ENCODE measurements around the gene ABCA10. TPM values are rescaled to one million over a fixed set of nuclear protein-coding genes. Genes with fewer than 3 reads are reported as not detected.
"Not testable (repeated sequence)": the region's sequence is repeated elsewhere in the genome, so short reads cannot be mapped to it uniquely, and the experiment has no call there.

Gene ABCA10
- total RNA-seq, 1 donor from 2014 or later, result 17.7 TPM

- Histone ChIP-seq H3K4me3 (ENCODE audit: low read length in 3 of 3) (no peak overlapping the region), H3K9me3 (ENCODE audit: control insufficient read depth in 3 of 3, low read length in 3 of 3) (no peaks in the 10 kb centered on the region), H3K36me3 (ENCODE audit: control insufficient read depth in 3 of 3, insufficient read depth in 3 of 3, low read length in 3 of 3) (no peaks in the 10 kb centered on the region), H3K27me3 (ENCODE audit: control insufficient read depth in 3 of 3, insufficient read depth in 3 of 3, low read length in 3 of 3) (no peaks in the 10 kb centered on the region), H3K27ac (ENCODE audit: low read depth, low read length) (no peak overlapping the region), H3K4me1 (ENCODE audit: control insufficient read depth in 3 of 3, insufficient read depth in 3 of 3, low read length in 3 of 3) (no peaks in the 10 kb centered on the region), H3K9ac (ENCODE audit: low read depth in 1 of 3, low read length in 3 of 3) (no peak overlapping the region)
These were observed 21.5 kb downstream of the ABCA10 start for GRCh38 chr17:69207151-69207550.

GRCh38 chr17:69198238-69198637 lies 30.4 kb downstream of the ABCA10 start:
- Histone ChIP-seq H3K27ac (ENCODE audit: low read depth, low read length) (no peak overlapping the region), H3K9me3 (ENCODE audit: control insufficient read depth in 3 of 3, low read length in 3 of 3) (no peaks in the 10 kb centered on the region), H3K36me3 (ENCODE audit: control insufficient read depth in 3 of 3, insufficient read depth in 3 of 3, low read length in 3 of 3) (no peaks in the 10 kb centered on the region), H3K9ac (ENCODE audit: low read depth in 1 of 3, low read length in 3 of 3) (no peak overlapping the region), H3K27me3 (ENCODE audit: control insufficient read depth in 3 of 3, insufficient read depth in 3 of 3, low read length in 3 of 3) (no peaks in the 10 kb centered on the region), H3K4me1 (ENCODE audit: control insufficient read depth in 3 of 3, insufficient read depth in 3 of 3, low read length in 3 of 3) (no peaks in the 10 kb centered on the region), H3K4me3 (ENCODE audit: low read length in 3 of 3) (no peak overlapping the region)

- not testable (repeated sequence) for H3K4me3 ChIP-seq (ENCODE audit: low read length in 3 of 3); H3K27me3 ChIP-seq (ENCODE audit: control insufficient read depth in 3 of 3, insufficient read depth in 3 of 3, low read length in 3 of 3); H3K36me3 ChIP-seq (ENCODE audit: control insufficient read depth in 3 of 3, insufficient read depth in 3 of 3, low read length in 3 of 3); H3K4me1 ChIP-seq (ENCODE audit: control insufficient read depth in 3 of 3, insufficient read depth in 3 of 3, low read length in 3 of 3); H3K9ac ChIP-seq (ENCODE audit: low read depth in 1 of 3, low read length in 3 of 3); H3K9me3 ChIP-seq (ENCODE audit: control insufficient read depth in 3 of 3, low read length in 3 of 3); H3K27ac ChIP-seq (ENCODE audit: low read depth, low read length)
These were observed 32.4 kb downstream of the ABCA10 start for GRCh38 chr17:69196105-69196653.

GRCh38 chr17:69192754-69193153 lies 35.9 kb downstream of the ABCA10 start:
- Histone ChIP-seq H3K4me3 (ENCODE audit: low read length in 3 of 3) (no peak overlapping the region), H3K36me3 (ENCODE audit: control insufficient read depth in 3 of 3, insufficient read depth in 3 of 3, low read length in 3 of 3) (peaks cover 3 to 9% (median 5%) of the 10 kb centered on the region in 3 donors), H3K9ac (ENCODE audit: low read depth in 1 of 3, low read length in 3 of 3) (no peak overlapping the region), H3K9me3 (ENCODE audit: control insufficient read depth in 3 of 3, low read length in 3 of 3) (no peaks in the 10 kb centered on the region), H3K4me1 (ENCODE audit: control insufficient read depth in 3 of 3, insufficient read depth in 3 of 3, low read length in 3 of 3) (no peaks in the 10 kb centered on the region), H3K27ac (ENCODE audit: low read depth, low read length) (no peak overlapping the region), H3K27me3 (ENCODE audit: control insufficient read depth in 3 of 3, insufficient read depth in 3 of 3, low read length in 3 of 3) (no peaks in the 10 kb centered on the region)

- no peaks in the 10 kb centered on the region for H3K4me1 ChIP-seq (ENCODE audit: control insufficient read depth in 3 of 3, insufficient read depth in 3 of 3, low read length in 3 of 3)
- H3K4me3 ChIP-seq (ENCODE audit: low read length in 3 of 3), result no peak overlapping the region
- peaks cover 5 to 16% (median 9%) of the 10 kb centered on the region in 3 donors for H3K36me3 ChIP-seq (ENCODE audit: control insufficient read depth in 3 of 3, insufficient read depth in 3 of 3, low read length in 3 of 3)
These were observed 39.8 kb downstream of the ABCA10 start for GRCh38 chr17:69188796-69189195.

DNA sequence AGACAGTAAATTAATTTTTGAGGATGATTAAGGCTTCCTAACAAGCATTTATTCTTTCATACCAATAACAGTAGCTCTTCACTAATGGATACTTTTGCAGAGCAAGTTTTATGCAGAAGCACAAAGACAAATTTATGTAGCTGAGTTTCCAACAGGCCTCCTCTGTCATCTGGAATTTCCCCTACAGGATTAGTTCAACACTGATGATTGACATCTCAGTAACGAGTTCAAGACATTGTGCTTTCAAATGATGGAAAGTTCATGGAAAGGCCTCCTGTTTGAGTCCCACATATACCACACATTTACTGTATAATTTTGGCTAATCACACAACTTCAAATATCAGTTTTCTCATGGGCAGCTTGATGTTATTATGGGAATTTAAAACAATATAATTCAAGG lies 40.6 kb downstream of the ABCA10 start:
- Histone ChIP-seq H3K36me3 (ENCODE audit: control insufficient read depth in 3 of 3, insufficient read depth in 3 of 3, low read length in 3 of 3) (peaks cover 5 to 21% (median 9%) of the 10 kb centered on the region in 3 donors), H3K9me3 (ENCODE audit: control insufficient read depth in 3 of 3, low read length in 3 of 3) (no peaks in the 10 kb centered on the region), H3K9ac (ENCODE audit: low read depth in 1 of 3, low read length in 3 of 3) (no peak overlapping the region), H3K27ac (ENCODE audit: low read depth, low read length) (no peak overlapping the region), H3K4me1 (ENCODE audit: control insufficient read depth in 3 of 3, insufficient read depth in 3 of 3, low read length in 3 of 3) (no peaks in the 10 kb centered on the region), H3K27me3 (ENCODE audit: control insufficient read depth in 3 of 3, insufficient read depth in 3 of 3, low read length in 3 of 3) (no peaks in the 10 kb centered on the region), H3K4me3 (ENCODE audit: low read length in 3 of 3) (no peak overlapping the region)

More at GRCh38 chr17:69188796-69189195, 39.8 kb downstream of the ABCA10 start:
- H3K9ac ChIP-seq (ENCODE audit: low read depth in 1 of 3, low read length in 3 of 3), result no peak overlapping the region
- H3K27ac ChIP-seq (ENCODE audit: low read depth, low read length), result no peak overlapping the region
- H3K27me3 ChIP-seq (ENCODE audit: control insufficient read depth in 3 of 3, insufficient read depth in 3 of 3, low read length in 3 of 3), result no peaks in the 10 kb centered on the region
- no peaks in the 10 kb centered on the region for H3K9me3 ChIP-seq (ENCODE audit: control insufficient read depth in 3 of 3, low read length in 3 of 3)

- H3K36me3 ChIP-seq (ENCODE audit: control insufficient read depth in 3 of 3, insufficient read depth in 3 of 3, low read length in 3 of 3), result peaks cover 0 to 23% (median 6%) of the 10 kb centered on the region in 3 donors
- no peaks in the 10 kb centered on the region for H3K4me1 ChIP-seq (ENCODE audit: control insufficient read depth in 3 of 3, insufficient read depth in 3 of 3, low read length in 3 of 3)
- no peak overlapping the region for H3K9ac ChIP-seq (ENCODE audit: low read depth in 1 of 3, low read length in 3 of 3)
- no peaks in the 10 kb centered on the region for H3K27me3 ChIP-seq (ENCODE audit: control insufficient read depth in 3 of 3, insufficient read depth in 3 of 3, low read length in 3 of 3)
- no peaks in the 10 kb centered on the region for H3K9me3 ChIP-seq (ENCODE audit: control insufficient read depth in 3 of 3, low read length in 3 of 3)
- no peak overlapping the region for H3K27ac ChIP-seq (ENCODE audit: low read depth, low read length)
- no peak overlapping the region for H3K4me3 ChIP-seq (ENCODE audit: low read length in 3 of 3)
These were observed 41.3 kb downstream of the ABCA10 start for GRCh38 chr17:69187294-69187693.

DNA sequence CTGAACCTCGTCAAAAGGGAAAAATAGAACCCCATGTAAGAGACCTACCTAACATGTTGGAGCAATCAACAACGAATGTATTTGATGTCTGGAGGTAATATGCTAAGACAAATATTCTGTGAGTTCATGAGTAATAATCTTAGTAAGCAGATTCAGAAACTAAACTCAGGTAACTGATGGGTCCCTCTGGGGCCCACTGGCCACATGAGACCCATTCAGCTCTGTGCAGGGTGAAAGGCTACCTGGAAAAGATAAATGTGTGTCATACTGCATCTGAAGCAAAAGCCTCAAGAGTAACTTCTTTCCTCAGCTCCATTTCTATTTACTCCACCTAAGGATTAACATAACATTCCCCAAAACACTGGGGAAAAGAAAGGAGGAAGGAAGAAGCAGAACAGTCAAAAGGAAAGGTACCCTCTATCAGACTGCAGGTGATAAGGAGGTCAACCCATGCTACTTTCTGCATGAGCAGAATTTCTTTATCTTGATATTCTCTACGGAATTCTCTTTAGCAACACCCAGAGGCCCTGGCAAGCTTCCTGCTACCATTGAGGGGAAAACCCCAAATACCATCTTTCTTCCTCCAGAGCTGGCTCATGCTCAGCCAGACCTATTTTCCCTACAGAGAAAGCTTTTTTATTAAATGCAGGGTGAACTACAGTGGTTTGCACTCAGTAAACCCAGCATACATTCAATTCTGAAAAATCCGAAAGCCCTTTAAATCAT lies 49.2 kb downstream of the ABCA10 start:
- Histone ChIP-seq H3K4me3 (ENCODE audit: low read length in 3 of 3) (no peak overlapping the region), H3K36me3 (ENCODE audit: control insufficient read depth in 3 of 3, insufficient read depth in 3 of 3, low read length in 3 of 3) (peaks cover 7 to 20% (median 10%) of the 10 kb centered on the region in 3 donors), H3K27ac (ENCODE audit: low read depth, low read length) (no peak overlapping the region), H3K4me1 (ENCODE audit: control insufficient read depth in 3 of 3, insufficient read depth in 3 of 3, low read length in 3 of 3) (no peaks in the 10 kb centered on the region), H3K27me3 (ENCODE audit: control insufficient read depth in 3 of 3, insufficient read depth in 3 of 3, low read length in 3 of 3) (no peaks in the 10 kb centered on the region), H3K9me3 (ENCODE audit: control insufficient read depth in 3 of 3, low read length in 3 of 3) (no peaks in the 10 kb centered on the region), H3K9ac (ENCODE audit: low read depth in 1 of 3, low read length in 3 of 3) (no peak overlapping the region)

DNA sequence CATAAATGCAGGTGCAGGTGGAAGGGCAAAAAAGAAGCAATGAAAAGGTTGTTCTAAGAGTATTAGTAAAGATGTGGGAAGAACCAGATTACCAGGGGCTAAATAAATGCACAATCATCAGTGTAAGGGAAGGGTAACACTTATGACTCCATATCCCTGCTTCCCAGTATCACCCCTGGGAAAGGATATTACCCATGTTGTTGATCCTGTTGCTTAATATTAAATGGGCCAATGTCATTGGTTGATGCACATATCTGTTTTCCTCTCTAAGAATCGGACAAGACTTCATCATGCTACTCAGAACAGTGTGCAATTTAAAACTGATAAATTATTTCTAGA lies 52.2 kb downstream of the ABCA10 start:
- no peaks in the 10 kb centered on the region for H3K9me3 ChIP-seq (ENCODE audit: control insufficient read depth in 3 of 3, low read length in 3 of 3)
- no peak overlapping the region for H3K4me3 ChIP-seq (ENCODE audit: low read length in 3 of 3)
- no peaks in the 10 kb centered on the region for H3K27me3 ChIP-seq (ENCODE audit: control insufficient read depth in 3 of 3, insufficient read depth in 3 of 3, low read length in 3 of 3)
- peaks cover 3 to 6% (median 6%) of the 10 kb centered on the region in 3 donors for H3K36me3 ChIP-seq (ENCODE audit: control insufficient read depth in 3 of 3, insufficient read depth in 3 of 3, low read length in 3 of 3)
- no peak overlapping the region for H3K27ac ChIP-seq (ENCODE audit: low read depth, low read length)
- H3K4me1 ChIP-seq (ENCODE audit: control insufficient read depth in 3 of 3, insufficient read depth in 3 of 3, low read length in 3 of 3), result no peaks in the 10 kb centered on the region
- no peak overlapping the region for H3K9ac ChIP-seq (ENCODE audit: low read depth in 1 of 3, low read length in 3 of 3)

- no peaks in the 10 kb centered on the region for H3K27me3 ChIP-seq (ENCODE audit: control insufficient read depth in 3 of 3, insufficient read depth in 3 of 3, low read length in 3 of 3)
- H3K9me3 ChIP-seq (ENCODE audit: control insufficient read depth in 3 of 3, low read length in 3 of 3), result no peaks in the 10 kb centered on the region
- peaks cover 3 to 6% (median 6%) of the 10 kb centered on the region in 3 donors for H3K36me3 ChIP-seq (ENCODE audit: control insufficient read depth in 3 of 3, insufficient read depth in 3 of 3, low read length in 3 of 3)
- no peak overlapping the region for H3K9ac ChIP-seq (ENCODE audit: low read depth in 1 of 3, low read length in 3 of 3)
- no peaks in the 10 kb centered on the region for H3K4me1 ChIP-seq (ENCODE audit: control insufficient read depth in 3 of 3, insufficient read depth in 3 of 3, low read length in 3 of 3)
- H3K27ac ChIP-seq (ENCODE audit: low read depth, low read length), result no peak overlapping the region
- no peak overlapping the region for H3K4me3 ChIP-seq (ENCODE audit: low read length in 3 of 3)
These were observed 52.8 kb downstream of the ABCA10 start for GRCh38 chr17:69175625-69176456.

Data from skeletal muscle tissue (tissue), 4 donors.